ENCODE results near the gene FOXP1.

The FOXP1 gene

DNA sequence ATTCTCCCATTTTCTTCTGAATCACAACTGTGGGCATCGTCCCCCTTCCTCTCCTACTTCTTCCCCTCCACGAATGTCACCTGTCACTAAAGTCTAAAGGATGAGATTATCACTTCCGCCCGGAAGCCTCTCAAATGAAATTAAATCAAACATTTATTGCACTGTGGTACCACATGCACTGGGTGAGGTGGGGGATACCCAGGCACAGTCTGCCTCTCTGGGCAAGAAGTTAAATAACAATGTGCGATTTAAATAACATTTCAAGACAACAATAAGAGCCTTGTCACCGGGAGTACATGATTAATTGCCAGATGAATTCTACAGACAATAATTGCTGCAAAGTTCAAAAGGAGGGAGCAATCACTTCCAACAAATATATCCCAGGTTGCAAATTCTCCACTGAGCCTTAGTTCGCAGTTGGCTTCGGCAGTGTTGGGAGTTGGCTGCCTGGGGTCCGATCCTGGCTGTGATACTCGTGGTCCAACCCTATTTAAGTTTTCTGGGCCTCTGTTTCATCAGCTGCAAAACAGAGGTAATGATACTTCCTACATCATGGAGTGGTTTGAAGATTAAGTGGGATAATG lies 77.7 kb downstream of the FOXP1 start:
- DNase-seq (ENCODE audit: low spot score) = no peak

DNA sequence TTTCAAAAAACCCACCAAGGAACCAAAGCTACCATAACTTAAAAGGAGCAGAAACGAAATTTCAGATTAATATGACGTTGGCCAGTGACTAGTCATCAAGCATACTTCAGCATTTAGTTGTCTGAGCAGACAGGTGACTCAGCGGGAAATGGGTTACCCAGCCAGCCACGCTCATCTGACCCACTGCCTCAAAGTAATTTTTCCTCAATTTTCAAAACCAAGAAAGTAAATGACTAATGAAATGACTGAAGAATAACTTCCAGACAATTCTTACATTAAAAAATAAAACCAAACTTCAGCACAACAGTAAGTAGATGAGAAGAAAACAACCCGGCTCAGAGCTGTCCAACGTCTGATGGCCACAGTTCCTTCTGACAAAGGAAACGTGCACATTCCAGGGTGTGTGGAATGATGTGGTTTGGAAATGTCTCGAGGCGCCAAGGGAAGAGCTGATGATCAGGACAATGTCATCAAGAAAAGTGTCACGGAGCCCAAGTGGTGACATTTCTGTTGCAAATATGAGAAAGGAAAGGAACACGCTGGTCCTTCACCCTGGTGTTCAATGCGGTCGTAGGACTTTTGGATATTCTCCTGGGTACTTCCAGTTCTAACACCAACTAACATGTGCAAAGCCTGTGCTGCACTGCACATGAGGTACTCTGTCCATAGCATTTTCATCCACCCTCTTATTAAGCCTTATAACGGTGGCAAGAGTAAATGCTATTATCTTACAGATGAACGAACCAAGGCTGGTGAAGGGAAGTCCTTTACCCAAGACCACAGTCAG lies 79.1 kb downstream of the FOXP1 start:
- DNase-seq (ENCODE audit: low spot score) = no peak

DNA sequence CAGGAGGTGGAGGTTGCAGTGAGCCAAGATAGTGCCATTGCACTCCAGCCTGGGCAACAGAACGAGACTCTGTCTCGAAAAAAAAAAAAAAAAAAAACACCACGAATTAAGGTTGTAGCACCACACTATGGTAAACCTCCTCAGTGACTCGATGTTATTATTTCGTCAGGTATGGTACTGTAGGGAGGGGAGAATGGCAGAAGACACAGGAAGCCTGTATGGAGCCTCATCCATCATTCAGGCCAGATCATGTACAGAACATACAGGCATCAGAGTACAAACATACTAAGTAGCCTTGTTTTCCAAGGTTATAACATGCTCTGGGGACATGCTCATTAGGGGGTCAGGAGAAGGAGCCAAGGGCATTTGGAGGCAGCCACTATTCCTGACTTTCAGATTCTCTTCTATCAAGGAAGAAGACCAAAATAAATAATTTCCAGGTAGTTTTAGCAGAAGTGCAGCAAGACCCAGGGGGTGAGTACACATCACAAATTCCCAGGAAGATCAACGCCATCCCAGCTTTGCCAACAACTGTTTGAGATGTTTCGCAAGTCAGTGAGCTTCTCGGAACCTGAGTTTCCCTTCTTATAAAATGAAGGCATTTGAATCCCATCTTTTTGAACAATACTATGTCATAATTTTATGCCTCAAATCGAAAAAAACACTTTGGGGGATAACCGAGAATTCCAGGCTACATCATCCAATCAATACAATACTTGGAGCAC lies 79.8 kb downstream of the FOXP1 start:
- no peak for DNase-seq (ENCODE audit: low spot score)

DNA sequence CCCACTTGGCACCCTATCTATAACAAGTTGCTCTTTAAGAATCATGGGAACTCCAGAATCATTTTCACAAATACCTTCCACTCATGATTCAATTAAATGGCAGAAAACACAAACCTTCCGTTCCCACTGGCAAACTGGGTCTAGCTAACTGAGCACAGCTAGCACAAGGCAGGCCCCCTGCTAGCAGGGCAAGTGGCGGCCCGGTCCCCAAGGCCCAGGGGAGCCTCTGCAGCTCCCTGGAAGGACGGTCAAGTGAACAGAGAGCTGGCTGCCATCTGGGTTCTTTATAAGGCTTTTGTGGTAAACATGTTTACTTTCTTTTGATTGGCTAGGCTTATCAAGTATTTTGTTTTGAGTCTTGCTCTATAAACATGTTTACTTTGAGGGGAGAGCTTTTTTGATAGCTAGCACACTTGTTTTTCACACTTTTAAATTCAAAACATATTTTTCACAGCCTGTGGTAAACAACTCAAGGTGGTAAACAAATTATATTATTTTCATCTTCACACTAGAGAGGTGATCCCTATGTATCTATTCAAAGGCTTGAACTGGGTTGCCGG lies 81.4 kb downstream of the FOXP1 start:
- no peak for DNase-seq (ENCODE audit: low spot score)

DNA sequence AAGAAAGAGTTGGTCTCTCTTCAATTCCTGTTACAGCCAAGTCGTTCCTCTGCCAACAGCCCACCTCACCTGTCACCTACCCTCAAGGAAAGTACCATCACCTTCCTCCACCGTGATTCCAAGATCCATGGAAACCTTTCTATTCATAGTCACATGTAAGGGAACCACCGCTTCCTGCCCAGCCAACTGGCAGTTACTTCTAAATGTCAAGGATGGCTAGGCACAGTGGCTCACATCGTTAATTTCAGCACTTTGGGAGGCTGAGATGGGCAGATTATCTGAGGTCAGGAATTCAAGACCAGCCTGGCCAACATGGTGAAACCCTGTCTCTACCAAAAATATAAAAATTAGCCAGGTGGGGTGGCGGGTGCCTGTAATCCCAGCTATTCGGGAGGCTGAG lies 82.8 kb downstream of the FOXP1 start:
- DNase-seq (ENCODE audit: low spot score) = no peak

DNA sequence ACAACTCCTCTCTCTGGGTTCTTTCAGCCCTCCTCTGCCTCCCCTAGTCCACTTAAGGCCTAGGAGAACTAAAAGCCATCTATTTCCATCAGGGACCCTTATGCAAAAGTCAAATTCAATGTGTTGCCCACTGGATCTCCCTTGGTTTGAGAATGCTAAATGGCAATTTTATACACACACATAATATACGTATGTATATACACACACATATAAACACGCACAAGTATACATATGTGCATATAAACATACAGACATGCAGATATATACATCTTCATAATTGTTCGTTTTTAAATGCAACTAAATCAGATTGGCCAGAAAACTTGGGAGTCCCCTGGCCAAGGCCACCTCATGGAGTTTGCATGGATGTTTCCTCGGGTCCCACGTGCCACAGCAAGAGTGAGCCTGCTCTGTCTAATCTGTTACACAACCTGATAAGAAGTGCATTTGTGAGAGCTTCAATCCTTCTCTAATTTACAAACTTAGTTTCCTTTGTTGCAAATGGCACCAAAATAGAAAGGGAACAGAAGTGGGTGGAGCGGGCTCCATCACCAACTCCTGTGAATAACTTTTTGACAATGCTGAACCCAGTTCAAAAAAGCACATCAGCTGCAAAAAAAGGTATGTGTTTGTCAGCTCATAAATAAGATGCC lies 84.2 kb downstream of the FOXP1 start:
- no peak for DNase-seq (ENCODE audit: low spot score)

DNA sequence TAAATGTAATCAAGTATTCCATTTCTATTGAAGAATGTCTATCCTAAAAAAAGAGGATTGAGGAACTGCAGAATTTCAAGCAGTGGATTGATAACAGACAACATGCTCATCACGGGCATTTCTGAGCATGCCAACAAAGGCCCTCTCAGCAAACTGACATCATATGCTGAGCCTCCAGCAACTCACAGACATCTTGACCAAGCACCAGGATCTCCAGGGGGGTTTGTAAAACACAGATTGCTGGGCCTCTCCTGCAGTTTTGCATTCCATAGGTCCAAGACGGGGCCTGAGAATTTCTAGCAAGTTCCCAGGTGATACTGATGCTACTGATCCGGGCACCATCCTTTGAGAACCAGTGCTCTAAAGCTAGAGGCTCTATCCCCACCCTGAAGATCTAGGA lies 85.0 kb downstream of the FOXP1 start:
- no peak for DNase-seq (ENCODE audit: low spot score)

DNA sequence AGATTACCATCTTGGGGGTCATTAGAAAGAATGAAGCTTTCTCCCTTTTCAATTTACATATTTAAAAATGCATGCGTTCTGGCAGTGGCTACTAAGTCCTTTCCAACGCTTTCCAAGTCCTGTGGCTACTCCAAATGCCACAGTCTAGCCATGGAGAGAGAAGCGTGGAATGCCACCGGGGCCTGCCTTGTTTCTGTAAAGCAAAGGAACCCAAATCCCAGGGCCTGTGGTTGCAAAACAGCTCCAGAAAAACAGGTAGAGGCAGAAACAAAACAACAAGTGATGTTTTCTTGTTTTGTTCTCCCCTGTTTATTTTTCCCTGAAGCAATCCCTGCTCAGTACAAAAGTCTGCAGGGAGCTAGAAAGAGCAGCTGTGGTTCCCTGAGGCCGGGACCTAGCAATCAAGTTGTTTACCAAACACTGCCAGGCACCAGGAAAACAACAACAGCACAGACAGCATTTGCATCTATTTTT lies 85.5 kb downstream of the FOXP1 start:
- DNase-seq (ENCODE audit: low spot score) = no peak

DNA sequence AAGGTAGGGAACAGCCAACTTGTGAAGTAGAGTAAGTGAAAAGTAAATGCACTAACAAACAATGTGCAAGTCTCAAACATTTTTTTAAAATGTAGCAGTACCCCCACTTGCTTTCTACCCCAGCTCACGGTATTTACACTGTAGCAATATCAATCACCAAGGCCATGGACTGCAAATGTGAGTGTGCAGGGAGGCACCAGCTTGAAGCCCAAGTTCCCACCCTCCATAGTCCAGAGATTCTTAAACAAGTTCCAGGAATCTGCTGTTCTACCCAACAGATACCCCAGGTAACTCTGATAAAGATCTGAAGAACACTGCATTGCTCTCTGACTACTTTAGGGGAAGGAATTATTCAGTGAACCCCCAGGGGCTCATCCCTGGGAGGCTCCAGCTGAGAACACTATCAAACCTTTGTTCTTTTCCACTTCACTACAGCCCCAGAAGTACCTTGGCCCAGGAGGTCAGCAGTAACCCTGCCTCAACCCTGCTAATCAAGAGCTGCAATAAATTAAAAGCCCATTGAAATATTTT lies 86.1 kb downstream of the FOXP1 start:
- no peak for DNase-seq (ENCODE audit: low spot score)

DNA sequence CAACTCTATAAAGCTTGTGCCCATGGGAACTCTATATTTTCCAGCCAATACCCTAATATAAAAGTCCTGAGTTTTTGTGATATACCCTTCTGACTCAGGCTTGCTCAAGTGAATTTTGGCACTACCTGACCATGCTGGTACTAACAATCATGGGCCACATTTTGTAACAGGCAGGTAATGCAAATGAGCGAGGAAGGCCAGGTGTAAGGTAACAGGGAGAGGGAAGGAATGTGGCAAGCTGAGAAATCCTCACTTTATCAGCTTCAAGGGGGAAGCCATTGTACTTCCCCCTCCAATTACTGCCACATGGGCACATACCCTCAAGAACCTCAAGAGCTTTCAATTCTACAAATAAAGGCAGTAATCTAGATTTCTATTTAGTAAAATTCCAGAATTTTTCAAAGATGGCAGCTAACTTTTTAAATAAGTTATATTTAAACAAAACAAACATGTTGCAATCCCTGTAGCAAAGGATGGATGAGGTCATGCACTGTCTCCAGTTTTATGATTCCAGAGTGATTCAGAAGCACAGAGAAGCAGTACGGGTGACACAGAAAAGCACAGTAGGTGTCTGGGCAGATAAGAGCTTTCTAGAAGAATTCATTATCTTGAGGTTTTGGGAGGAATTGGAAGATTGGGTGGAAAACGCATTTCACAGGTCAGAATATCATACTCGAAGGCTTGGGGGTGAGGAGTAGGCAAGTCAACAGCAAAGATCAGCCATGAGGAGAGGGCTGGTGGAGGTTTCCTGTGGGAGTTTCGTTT lies 87.6 kb downstream of the FOXP1 start:
- no peak for DNase-seq (ENCODE audit: low spot score)

DNA sequence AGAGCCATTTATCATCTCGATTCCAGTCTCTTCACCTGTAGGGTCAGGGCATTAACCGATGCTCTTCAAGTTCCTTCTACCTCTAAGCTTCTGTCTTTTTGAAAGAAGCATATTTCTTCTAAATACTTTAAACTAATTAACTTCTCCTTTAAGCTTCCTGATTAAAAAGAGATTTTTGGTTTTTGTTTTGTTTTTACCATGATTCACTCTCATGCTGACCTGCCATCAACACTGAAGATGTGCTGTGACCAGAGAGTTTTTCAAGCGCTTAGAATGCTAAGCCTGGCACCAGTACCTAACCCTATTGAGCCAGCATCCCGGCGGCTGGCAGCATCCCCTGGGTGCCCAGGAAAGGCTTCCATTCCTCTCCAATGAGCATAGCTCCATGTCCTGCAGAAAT lies 89.3 kb downstream of the FOXP1 start:
- no peak for DNase-seq (ENCODE audit: low spot score)

DNA sequence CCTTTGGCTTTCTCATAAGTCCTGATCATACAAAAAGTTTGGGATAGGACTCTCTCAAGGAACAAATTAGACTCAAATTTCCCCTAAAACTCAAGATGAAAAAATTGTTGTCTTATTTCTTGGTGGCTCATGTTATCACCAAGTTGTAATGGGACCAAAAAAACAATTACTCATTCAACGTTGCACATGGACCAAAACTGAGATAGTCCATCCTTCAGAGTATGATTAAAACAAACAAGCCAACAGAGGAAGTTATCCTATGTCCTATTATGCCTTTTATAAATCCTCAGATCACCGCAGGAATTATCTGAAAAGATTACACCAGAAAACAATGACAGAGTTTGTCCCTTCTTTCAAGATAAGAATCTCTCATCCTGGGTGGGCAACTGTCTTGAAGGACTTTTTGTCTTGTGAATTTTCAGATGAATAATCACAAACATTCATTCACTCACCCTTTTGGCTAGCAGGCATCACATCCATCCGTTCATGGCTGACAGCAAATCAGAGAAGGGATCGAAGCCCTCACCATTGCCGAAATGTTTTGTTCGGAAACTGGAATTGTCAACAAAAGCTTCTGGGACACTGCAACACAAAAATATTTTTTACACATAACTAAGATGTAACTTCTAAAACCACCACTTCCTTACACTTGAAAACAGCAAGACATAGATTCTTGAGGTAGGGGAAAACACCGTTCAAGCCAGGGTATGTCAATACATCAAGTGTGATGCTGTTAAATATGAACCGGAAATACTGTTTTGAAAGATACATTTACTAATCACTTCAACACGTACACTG lies 90.4 kb downstream of the FOXP1 start:
- no peak for DNase-seq (ENCODE audit: low spot score)

DNA sequence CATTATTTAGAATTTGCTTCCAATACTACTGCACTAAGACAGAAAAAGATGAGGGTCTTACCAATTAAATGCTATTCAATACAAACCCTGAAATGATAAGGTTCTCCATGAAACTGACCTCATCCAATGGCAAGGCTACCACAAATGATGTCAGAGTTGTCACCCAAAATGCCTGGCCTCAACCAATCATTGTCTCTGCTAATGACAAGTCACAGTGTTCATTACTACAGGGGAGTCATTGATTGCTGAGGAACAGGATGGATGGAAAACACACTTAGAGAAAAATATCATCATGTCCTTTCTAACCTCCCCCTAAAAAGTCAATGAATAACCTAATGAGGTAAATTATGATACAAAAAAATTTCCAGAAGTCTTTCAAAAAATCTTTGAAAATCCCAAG lies 91.0 kb downstream of the FOXP1 start:
- no peak for DNase-seq (ENCODE audit: low spot score)

DNA sequence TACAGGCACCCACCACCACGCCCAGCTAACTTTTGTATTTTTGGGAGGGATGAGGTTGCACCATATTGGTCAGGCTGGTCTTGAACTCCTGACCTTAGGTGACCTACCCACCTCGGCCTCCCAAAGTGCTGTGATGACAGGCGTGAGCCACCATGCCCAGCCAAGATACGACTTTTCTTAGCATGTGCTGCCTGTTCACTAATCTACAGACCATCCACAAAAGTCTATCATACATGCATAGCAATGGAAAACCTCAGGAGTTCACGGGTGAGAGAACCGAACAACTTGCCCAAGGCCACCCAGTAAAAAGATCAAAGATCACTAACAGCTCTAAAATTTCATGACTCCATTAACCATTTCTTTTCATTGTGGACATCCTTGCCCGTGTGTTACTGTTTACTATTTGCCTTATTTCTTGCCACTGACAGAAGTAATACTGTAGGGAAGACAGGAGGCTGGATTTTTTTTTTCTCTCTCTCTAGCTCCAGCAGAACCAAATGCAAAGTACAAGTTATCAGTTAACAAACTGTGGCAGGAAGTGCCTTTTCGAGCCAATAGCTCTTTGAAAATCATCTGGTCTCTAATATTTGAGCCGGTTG lies 92.3 kb downstream of the FOXP1 start:
- DNase-seq (ENCODE audit: low spot score) = no peak

DNA sequence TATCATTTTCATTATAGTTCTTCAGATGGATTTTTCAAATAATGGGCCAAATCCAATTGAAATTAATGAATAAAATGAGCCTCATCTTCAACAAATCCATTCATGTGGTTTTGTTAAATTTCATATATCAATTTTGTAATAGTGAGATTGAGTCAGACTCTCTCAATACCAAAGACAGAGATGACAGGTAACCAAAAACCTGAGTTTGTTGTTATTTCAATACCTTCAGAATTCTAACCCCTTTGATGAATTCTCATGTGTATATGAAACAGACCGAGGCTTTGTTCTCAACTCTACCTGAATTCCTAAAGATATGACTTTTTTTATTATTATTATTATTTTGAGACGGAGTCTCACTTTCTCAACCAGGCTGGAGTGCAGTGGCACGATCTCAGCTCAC lies 92.8 kb downstream of the FOXP1 start:
- no peak for DNase-seq (ENCODE audit: low spot score)

DNA sequence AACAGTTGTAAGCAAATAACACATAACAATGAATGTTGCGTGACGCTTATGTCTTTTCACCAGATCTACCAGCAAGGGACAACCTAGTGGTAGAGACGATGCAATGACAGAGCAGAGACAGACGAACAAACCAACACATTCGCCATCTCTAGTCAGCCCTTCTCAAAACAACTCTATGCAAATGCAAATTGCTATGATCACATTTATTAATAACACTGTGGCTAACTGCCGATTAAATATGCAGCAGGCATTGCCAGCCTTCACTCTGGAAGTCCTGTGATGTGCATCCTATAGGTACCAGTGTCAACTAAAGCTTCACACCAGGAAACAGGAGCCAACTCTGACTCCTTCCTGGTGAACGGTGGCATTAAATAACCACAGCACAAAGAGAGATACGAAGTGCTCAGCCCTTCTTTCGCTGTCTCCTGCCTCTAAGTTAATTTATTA lies 94.2 kb downstream of the FOXP1 start:
- no peak for DNase-seq (ENCODE audit: low spot score)

DNA sequence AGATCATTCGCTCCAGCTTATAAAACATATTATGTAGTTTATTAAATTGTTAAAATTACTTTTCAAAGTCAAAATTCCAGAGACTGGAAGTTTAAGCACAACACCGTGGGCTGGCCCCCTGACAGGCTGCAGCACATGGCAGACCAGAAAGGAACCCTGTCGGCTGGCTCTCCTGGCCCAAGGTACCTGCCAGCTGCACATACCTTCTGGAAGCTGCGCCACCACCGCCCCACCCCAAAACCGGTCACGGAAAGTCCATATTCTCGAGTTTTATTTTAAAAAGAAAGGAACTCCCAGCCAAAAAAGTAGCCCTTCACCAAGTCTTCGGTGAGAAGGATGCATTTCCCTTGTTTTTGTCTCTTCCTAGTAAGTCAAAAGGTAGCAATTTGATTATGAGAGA lies 94.6 kb downstream of the FOXP1 start:
- no peak for DNase-seq (ENCODE audit: low spot score)

DNA sequence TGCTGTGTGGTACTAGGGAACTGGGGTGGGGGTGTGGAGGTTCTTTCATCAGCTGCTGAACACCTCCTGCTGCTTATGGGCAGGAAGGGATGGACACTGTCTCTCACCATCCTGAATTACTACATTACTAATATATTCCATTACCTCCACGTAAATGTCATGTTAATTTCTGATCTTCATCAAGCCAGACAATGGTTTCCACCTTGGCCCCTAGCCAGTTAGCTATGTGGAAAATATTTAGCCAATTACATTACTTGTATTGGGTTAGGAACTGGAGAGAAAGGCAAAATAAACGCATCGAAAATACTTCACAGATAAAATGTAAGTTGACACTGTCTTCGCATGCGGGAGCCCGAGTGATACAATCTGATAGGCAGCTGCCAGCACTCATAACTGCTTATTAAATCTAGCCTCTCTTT lies 95.1 kb downstream of the FOXP1 start:
- DNase-seq (ENCODE audit: low spot score) = no peak

DNA sequence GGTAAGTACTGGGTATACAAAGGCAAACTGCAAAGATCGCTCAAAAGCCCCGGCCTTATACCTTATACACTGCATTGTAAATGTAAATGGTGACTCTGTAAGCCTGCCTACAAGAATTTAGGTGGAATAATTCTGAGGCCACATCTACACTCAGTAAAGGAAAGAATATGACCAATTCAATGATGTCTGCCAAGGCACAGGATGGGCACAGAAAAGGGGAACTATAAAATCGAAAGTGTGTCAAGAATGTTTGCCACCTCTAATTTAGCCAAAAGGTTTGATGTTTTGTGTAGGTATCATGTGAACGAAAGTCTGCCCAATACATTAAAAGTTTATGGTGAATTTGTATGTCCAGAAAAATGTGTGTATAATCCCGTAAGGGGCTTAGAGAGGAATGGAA lies 96.1 kb downstream of the FOXP1 start:
- no peak for DNase-seq (ENCODE audit: low spot score)

DNA sequence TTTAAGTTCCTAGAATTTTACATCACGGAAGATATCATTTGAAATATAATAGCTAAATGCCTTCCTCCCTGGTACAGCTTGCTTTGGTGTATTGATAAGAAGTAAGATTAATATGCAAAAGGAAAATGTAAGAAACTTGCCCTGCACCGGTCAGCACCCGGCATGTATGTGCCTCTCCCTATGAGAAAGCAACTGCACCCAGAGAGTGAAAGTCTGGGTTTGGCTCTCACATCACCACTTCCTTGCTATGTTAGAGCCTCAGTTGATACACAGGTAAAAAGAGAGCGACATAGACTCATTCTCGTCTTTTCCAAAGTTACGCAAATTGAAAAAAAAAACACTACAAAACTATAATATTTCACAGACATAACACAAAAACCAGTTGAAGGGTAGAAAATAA lies 96.7 kb downstream of the FOXP1 start:
- DNase-seq (ENCODE audit: low spot score) = no peak
